Nephron progenitor cell (in vitro differentiated cells): ENCODE measurements around the gene NDUFA12.
"Not testable (repeated sequence)": the region's sequence is repeated elsewhere in the genome, so short reads cannot be mapped to it uniquely, and the experiment has no call there.

ENCODE experiments used
- DNase-seq: peaks from one replicate; pipeline ENCODE4 v3.0.0; 2021
- H3K27ac Mint-ChIP-seq: 2 replicates; pipeline ENCODE4 v1.8.0; 2021; ENCODE audit warnings: mild to moderate bottlenecking, moderate library complexity, mixed read lengths
- H3K27me3 Mint-ChIP-seq: 2 replicates; pipeline ENCODE4 v1.8.0; 2021; ENCODE audit warnings: mild to moderate bottlenecking, low read depth, mixed read lengths; ENCODE audit not compliant: poor library complexity
- H3K36me3 Mint-ChIP-seq: 2 replicates; pipeline ENCODE4 v1.8.0; 2021; ENCODE audit warnings: low read depth, mixed read lengths
- H3K4me1 Mint-ChIP-seq: 2 replicates; pipeline ENCODE4 v1.8.0; 2021; ENCODE audit warnings: mixed read lengths
- H3K4me3 Mint-ChIP-seq: 2 replicates; pipeline ENCODE4 v1.8.0; 2021; ENCODE audit warnings: mild to moderate bottlenecking, moderate library complexity, mixed read lengths
- H3K9me3 Mint-ChIP-seq: 2 replicates; pipeline ENCODE4 v1.8.0; 2021; ENCODE audit warnings: mild to moderate bottlenecking, moderate library complexity, mixed read lengths
- CTCF ChIP-seq: fragments of 200-600 bp; sonication (generic); IDR thresholded peaks from 2 replicates; pipeline ENCODE4 v1.5.0; 2021; ENCODE audit warnings: antibody characterized with exemption

NDUFA12 gene

GRCh38 chr12:94988471-94988870, 15.0 kb downstream of the NDUFA12 start:
- no peaks in the 10 kb centered on the region for H3K9me3 Mint-ChIP-seq
- H3K4me3 Mint-ChIP-seq = no peak overlapping the region
- no peaks in the 10 kb centered on the region for H3K4me1 Mint-ChIP-seq
- TF ChIP-seq CTCF = no peak
- peak overlapping the region; percentile 16 for H3K27ac Mint-ChIP-seq
- DNase-seq = no peak
- no peaks in the 10 kb centered on the region for H3K27me3 Mint-ChIP-seq
- peaks cover 44% of the 10 kb centered on the region for H3K36me3 Mint-ChIP-seq

- Mint-ChIP-seq H3K27ac (peak overlapping the region; percentile 58), H3K27me3 (no peaks in the 10 kb centered on the region), H3K9me3 (no peaks in the 10 kb centered on the region), H3K4me3 (no peak overlapping the region), H3K4me1 (peaks cover 4% of the 10 kb centered on the region), H3K36me3 (peaks cover 42% of the 10 kb centered on the region)
- DNase-seq = no peak
- TF ChIP-seq CTCF = no peak
Measured at GRCh38 chr12:94987801-94988200, 15.7 kb downstream of the NDUFA12 start.

- Mint-ChIP-seq H3K9me3 (no peaks in the 10 kb centered on the region), H3K4me1 (peaks cover 9% of the 10 kb centered on the region), H3K36me3 (peaks cover 36% of the 10 kb centered on the region), H3K4me3 (no peak overlapping the region), H3K27ac (no peak overlapping the region), H3K27me3 (no peaks in the 10 kb centered on the region)
- no peak for DNase-seq
- TF ChIP-seq CTCF = no peak
Measured at GRCh38 chr12:94987076-94987669, 16.3 kb downstream of the NDUFA12 start.

- not testable (repeated sequence) for DNase-seq, H3K27ac Mint-ChIP-seq, H3K27me3 Mint-ChIP-seq, H3K4me1 Mint-ChIP-seq, H3K9me3 Mint-ChIP-seq, H3K4me3 Mint-ChIP-seq
- peaks cover 29% of the 10 kb centered on the region for H3K36me3 Mint-ChIP-seq
Measured at GRCh38 chr12:94985099-94985498, 18.4 kb downstream of the NDUFA12 start.

GRCh38 chr12:94983321-94983720, 20.2 kb downstream of the NDUFA12 start:
- no peaks in the 10 kb centered on the region for H3K9me3 Mint-ChIP-seq
- peaks cover 17% of the 10 kb centered on the region for H3K36me3 Mint-ChIP-seq
- peaks cover 9% of the 10 kb centered on the region for H3K4me1 Mint-ChIP-seq
- no peak for TF ChIP-seq CTCF
- peak overlapping the region; percentile 82 for H3K27ac Mint-ChIP-seq
- DNase-seq = no peak
- no peak overlapping the region for H3K4me3 Mint-ChIP-seq
- no peaks in the 10 kb centered on the region for H3K27me3 Mint-ChIP-seq

- H3K4me1 Mint-ChIP-seq = peaks cover 9% of the 10 kb centered on the region
- no peaks in the 10 kb centered on the region for H3K9me3 Mint-ChIP-seq
- TF ChIP-seq CTCF = no peak
- H3K4me3 Mint-ChIP-seq = no peak overlapping the region
- peaks cover 10% of the 10 kb centered on the region for H3K36me3 Mint-ChIP-seq
- no peak for DNase-seq
- no peaks in the 10 kb centered on the region for H3K27me3 Mint-ChIP-seq
- peak overlapping the region; percentile 40 for H3K27ac Mint-ChIP-seq
Measured at GRCh38 chr12:94982456-94982855, 21.0 kb downstream of the NDUFA12 start.
